ENCODE measurements around the gene TMEM235. TPM values are rescaled to one million over a fixed set of nuclear protein-coding genes. Genes with fewer than 3 reads are reported as not detected.

TMEM235 gene
- total and polyA plus RNA-seq, 9 of the 15 experiments (the other 6 are each of a cell fraction or from before 2014, with no cell fraction given): not detected

DNA sequence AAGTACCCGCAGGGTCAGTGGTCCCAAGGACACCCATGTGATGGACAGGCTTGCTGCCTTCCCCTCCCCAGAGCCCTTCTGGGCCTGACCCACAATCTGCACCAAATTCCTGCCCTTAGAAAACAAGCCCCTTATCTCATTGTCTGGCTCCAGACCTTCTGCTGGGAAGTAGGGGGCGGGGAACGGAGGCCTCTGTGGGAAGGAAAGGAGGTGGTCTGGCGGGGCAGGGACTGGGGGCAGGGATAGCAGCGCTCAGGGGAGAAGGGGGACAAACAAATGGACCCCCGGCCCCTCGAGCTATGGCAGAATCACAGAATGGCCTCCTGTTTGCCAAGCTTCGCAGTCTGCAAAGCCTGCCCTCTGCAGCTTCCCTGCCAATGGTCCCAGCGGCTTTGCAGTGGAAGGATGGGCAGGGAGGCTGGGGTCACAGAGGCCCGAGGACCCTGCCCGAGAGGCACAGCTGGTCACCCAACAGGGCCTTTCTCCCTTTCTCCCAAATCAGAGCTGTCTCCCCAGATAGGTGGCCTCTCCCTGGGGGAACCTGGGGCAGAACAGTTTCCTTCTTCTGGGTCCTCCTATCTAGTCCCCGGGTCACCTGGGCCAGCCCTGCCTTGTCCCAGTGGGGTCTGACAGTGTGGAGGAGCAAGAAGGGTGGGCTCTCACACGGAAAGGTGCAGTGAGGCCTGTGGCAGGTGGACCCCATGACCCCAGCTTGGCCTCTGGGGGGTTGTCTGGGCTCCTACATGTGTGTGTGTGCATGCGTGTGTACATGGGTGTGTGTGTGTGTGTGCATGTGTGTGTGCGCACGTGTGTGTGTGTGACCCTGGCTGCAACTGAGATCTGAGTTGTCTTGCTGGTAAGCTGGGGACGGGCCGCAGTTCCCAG, 25.5 kb downstream of the TMEM235 start (continued):
- no peak for TF ChIP-seq ZBTB2 (IDR thresholded peaks at IDR 0.05)
- no peak for TF ChIP-seq IRF1 (CRISPR knock-in tag; IDR thresholded peaks at IDR 0.05; ENCODE audit: borderline replicate concordance)
- TF ChIP-seq ZNF232 (CRISPR knock-in tag; IDR thresholded peaks at IDR 0.05): no peak
- TF ChIP-seq, protein P1, sequence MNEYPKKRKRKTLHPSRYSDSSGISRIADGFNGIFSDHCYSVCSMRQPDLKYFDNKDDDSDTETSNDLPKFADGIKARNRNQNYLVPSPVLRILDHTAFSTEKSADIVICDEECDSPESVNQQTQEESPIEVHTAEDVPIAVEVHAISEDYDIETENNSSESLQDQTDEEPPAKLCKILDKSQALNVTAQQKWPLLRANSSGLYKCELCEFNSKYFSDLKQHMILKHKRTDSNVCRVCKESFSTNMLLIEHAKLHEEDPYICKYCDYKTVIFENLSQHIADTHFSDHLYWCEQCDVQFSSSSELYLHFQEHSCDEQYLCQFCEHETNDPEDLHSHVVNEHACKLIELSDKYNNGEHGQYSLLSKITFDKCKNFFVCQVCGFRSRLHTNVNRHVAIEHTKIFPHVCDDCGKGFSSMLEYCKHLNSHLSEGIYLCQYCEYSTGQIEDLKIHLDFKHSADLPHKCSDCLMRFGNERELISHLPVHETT (CRISPR knock-in tag; conservative IDR thresholded peaks at IDR 0.05 in 1 of 2, IDR thresholded peaks at IDR 0.05 in 1 of 2): no peak; a peak in 1 of 4 replicates
- TF ChIP-seq E2F5 (CRISPR knock-in tag; IDR thresholded peaks at IDR 0.05): no peak
- TF ChIP-seq YY1 (IDR thresholded peaks at IDR 0.05; ENCODE audit: borderline replicate concordance in 1 of 3, control insufficient read depth in 1 of 3, extremely low read depth in 1 of 3, insufficient read depth in 3 of 3, insufficient read length in 1 of 3, insufficient replicate concordance in 2 of 3, low read depth in 1 of 3, low read length in 2 of 3): no peak
- no peak for TF ChIP-seq ZNF740 (CRISPR knock-in tag; IDR thresholded peaks at IDR 0.05)
- TF ChIP-seq ZNF740 (tag; IDR thresholded peaks at IDR 0.05): no peak
- TF ChIP-seq PRMT5 (CRISPR knock-in tag; IDR thresholded peaks at IDR 0.05): no peak
- TF ChIP-seq EGR1 (conservative IDR thresholded peaks at IDR 0.05): no peak; the same call in 1 of the 2 replicates
- TF ChIP-seq TAL1 (IDR thresholded peaks at IDR 0.05): peak; percentile 32; the same call in 1 of the 2 replicates
- peak; percentile 8; the same call in 1 of the 2 replicates for TF ChIP-seq ZNF395 (CRISPR knock-in tag; IDR thresholded peaks at IDR 0.05)
- no peak for TF ChIP-seq NRF1 (conservative IDR thresholded peaks at IDR 0.05 in 1 of 2, IDR thresholded peaks at IDR 0.05 in 1 of 2)
- TF ChIP-seq TEAD2 (tag; IDR thresholded peaks at IDR 0.05): 0 out of 2 replicates have a peak, but pooled peaks have one; percentile 6
- no peak for TF ChIP-seq YBX1 (IDR thresholded peaks at IDR 0.05)
- no peak; the same call in 1 of the 2 replicates for TF ChIP-seq HDAC2 (IDR thresholded peaks at IDR 0.05)
